WTC11 (cell line): Measurements from ENCODE around the gene ZBTB16. TPM values are rescaled to one million over a fixed set of nuclear protein-coding genes. Genes with fewer than 3 reads are reported as not detected.

ENCODE experiments used
- ATAC-seq: fragments of 200-7000 bp; cut with Tn5 transposase; 2 replicates; pipeline ENCODE4 v1.10.0; 2021; ENCODE audit warnings: mild to moderate bottlenecking, moderate library complexity
- CTCF ChIA-PET: fragments of 300-600 bp; sonication (Branson Sonifier 250); formaldehyde crosslinking; loops from one replicate; lab custom pipeline; 2021; ENCODE audit warnings: antibody characterized with exemption; lab: Charles Lee
- POLR2A ChIA-PET: fragments of 350-600 bp; sonication (Branson Sonifier 250); formaldehyde crosslinking; loops from one replicate; lab custom pipeline; 2021; ENCODE audit warnings: antibody characterized with exemption; lab: Charles Lee
- DNase-seq: peaks from one replicate; pipeline ENCODE4 v3.0.0; 2021; ENCODE audit warnings: low spot score
- H3K27ac Mint-ChIP-seq: 2 replicates; pipeline ENCODE4 v1.8.0; 2021; ENCODE audit warnings: mixed read lengths
- H3K27me3 Mint-ChIP-seq: 2 replicates; pipeline ENCODE4 v1.8.0; 2021; ENCODE audit warnings: low read depth, mild to moderate bottlenecking, moderate library complexity, mixed read lengths
- H3K36me3 Mint-ChIP-seq: 2 replicates; pipeline ENCODE4 v1.8.0; 2021; ENCODE audit warnings: mixed read lengths
- H3K4me1 Mint-ChIP-seq: 2 replicates; pipeline ENCODE4 v1.8.0; 2022; ENCODE audit warnings: mixed read lengths
- H3K4me3 Mint-ChIP-seq: 2 replicates; pipeline ENCODE4 v1.8.0; 2021; ENCODE audit warnings: mild to moderate bottlenecking, moderate library complexity, mixed read lengths
- H3K9me3 Mint-ChIP-seq: 2 replicates; pipeline ENCODE4 v1.8.0; 2021; ENCODE audit warnings: mixed read lengths
- AFF4 ChIP-seq: sonication (generic); formaldehyde crosslinking; IDR thresholded peaks from 2 replicates; pipeline ENCODE4 v1.8.1; 2023; ENCODE audit warnings: mild to moderate bottlenecking, missing genetic modification reagents, borderline replicate concordance
- AR ChIP-seq: fragments of 250-450 bp; sonication (Bioruptor Pico); IDR thresholded peaks from 2 replicates; pipeline ENCODE4 v1.9.0; 2021; ENCODE audit warnings: mild to moderate bottlenecking
- CDX4 ChIP-seq: fragments of 250-450 bp; sonication (Bioruptor Pico); IDR thresholded peaks from 2 replicates; pipeline ENCODE4 v1.9.0; 2021; ENCODE audit warnings: moderate library complexity, mild to moderate bottlenecking, inconsistent platforms, borderline replicate concordance
- CREM ChIP-seq: sonication (generic); formaldehyde crosslinking; IDR thresholded peaks from 2 replicates; pipeline ENCODE4 v1.8.1; 2022; ENCODE audit warnings: mild to moderate bottlenecking, missing genetic modification reagents, moderate library complexity
- IRF2 ChIP-seq: sonication (generic); formaldehyde crosslinking; IDR thresholded peaks from 2 replicates; pipeline ENCODE4 v1.8.0; 2022; ENCODE audit warnings: low read depth, missing genetic modification reagents, borderline replicate concordance
- JUN ChIP-seq: sonication (generic); formaldehyde crosslinking; IDR thresholded peaks from 2 replicates; pipeline ENCODE4 v1.8.0; 2023; ENCODE audit warnings: mild to moderate bottlenecking, missing genetic modification reagents
- PRDM15 ChIP-seq: sonication (generic); formaldehyde crosslinking; IDR thresholded peaks from 2 replicates; pipeline ENCODE4 v1.8.0; 2022; ENCODE audit warnings: missing genetic modification reagents
- RELA ChIP-seq: sonication (generic); formaldehyde crosslinking; IDR thresholded peaks from 2 replicates; pipeline ENCODE4 v1.8.1; 2022; ENCODE audit warnings: missing genetic modification reagents, mild to moderate bottlenecking, borderline replicate concordance
- TEAD4 ChIP-seq: sonication (generic); formaldehyde crosslinking; IDR thresholded peaks from 2 replicates; pipeline ENCODE4 v1.8.0; 2022; ENCODE audit warnings: mild to moderate bottlenecking, missing genetic modification reagents
- ZBTB21 ChIP-seq: sonication (generic); formaldehyde crosslinking; IDR thresholded peaks from 2 replicates; pipeline ENCODE4 v1.8.1; 2023; ENCODE audit warnings: mild to moderate bottlenecking, missing genetic modification reagents, borderline replicate concordance
- ZMAT4 ChIP-seq: fragments of 250-450 bp; sonication (Bioruptor Pico); IDR thresholded peaks from 2 replicates; pipeline ENCODE4 v1.9.0; 2021; ENCODE audit warnings: mild to moderate bottlenecking
- ZNF512 ChIP-seq: sonication (generic); formaldehyde crosslinking; IDR thresholded peaks from 2 replicates; pipeline ENCODE4 v1.8.1; 2022; ENCODE audit warnings: missing genetic modification reagents, borderline replicate concordance
- total RNA-seq: library from RNA; stranded (reverse); gene quantifications from 3 replicates; pipeline ENCODE4 v1.2.3, GENCODE V29; 2021

The ZBTB16 gene
- total RNA-seq, 1 experiment from 2014 or later = 0.57 TPM

GRCh38 chr11:114057147-114057546 lies 2.4 kb upstream of the ZBTB16 start:
- Mint-ChIP-seq H3K27me3 (peaks cover 79% of the 10 kb centered on the region), H3K4me1 (peaks cover 23% of the 10 kb centered on the region), H3K4me3 (no peak overlapping the region), H3K9me3 (no peaks in the 10 kb centered on the region), H3K27ac (no peak overlapping the region), H3K36me3 (no peaks in the 10 kb centered on the region)
- CTCF ChIA-PET = interaction anchor here (0.6 to 2.8 kb wide), 6 partner anchors 14 to 204 kb away, joined by 3 to 17 read pairs (median 4); no protein-coding TSS in a partner anchor
- no peak for ATAC-seq
- POLR2A ChIA-PET = no interaction called here
- no peak for DNase-seq
- TF ChIP-seq AFF4 (CRISPR knock-in tag) = no peak
- no peak for TF ChIP-seq CREM (CRISPR knock-in tag)
- TF ChIP-seq ZMAT4 (CRISPR knock-in tag) = no peak
- TF ChIP-seq JUN (CRISPR knock-in tag) = no peak

GRCh38 chr11:114057605-114058004 lies 1.9 kb upstream of the ZBTB16 start:
- H3K27me3 Mint-ChIP-seq = peaks cover 84% of the 10 kb centered on the region
- ChIA-PET POLR2A (no interaction called here), CTCF (interaction anchor here (0.6 to 4.0 kb wide), 10 partner anchors 15 to 203 kb away, joined by 3 to 29 read pairs (median 4); no protein-coding TSS in a partner anchor)
- TF ChIP-seq PRDM15 (CRISPR knock-in tag) (no peak), TEAD4 (CRISPR knock-in tag) (no peak), ZNF512 (CRISPR knock-in tag) (no peak), ZBTB21 (CRISPR knock-in tag) (no peak), CDX4 (CRISPR knock-in tag) (no peak), AR (CRISPR knock-in tag) (no peak), RELA (no peak), IRF2 (CRISPR knock-in tag) (no peak)
- H3K27ac Mint-ChIP-seq = no peak overlapping the region
- peaks cover 23% of the 10 kb centered on the region for H3K4me1 Mint-ChIP-seq
- no peaks in the 10 kb centered on the region for H3K9me3 Mint-ChIP-seq
- DNase-seq (no peak), ATAC-seq (no peak)
- no peaks in the 10 kb centered on the region for H3K36me3 Mint-ChIP-seq
- H3K4me3 Mint-ChIP-seq = peak overlapping the region; percentile 74
